Activated T-cell treated with anti-CD3 and anti-CD28 coated beads, Interleukin-2, amount 50 U/mL, for 24 hours (primary cell): Measurements from ENCODE around the gene PTK7.

Experiments
- DNase-seq: peaks from one replicate; pipeline ENCODE4 v3.0.0-alpha.2; 2020
- H3K27ac Mint-ChIP-seq: 2 replicates; pipeline ENCODE4 v1.8.0; 2020; ENCODE audit warnings: mild to moderate bottlenecking, mixed read lengths
- H3K27me3 Mint-ChIP-seq: 2 replicates; pipeline ENCODE4 v1.8.0; 2020; ENCODE audit warnings: mixed read lengths
- H3K36me3 Mint-ChIP-seq: 2 replicates; pipeline ENCODE4 v1.8.0; 2020; ENCODE audit warnings: low read depth, mixed read lengths
- H3K4me1 Mint-ChIP-seq: 2 replicates; pipeline ENCODE4 v1.8.0; 2020; ENCODE audit warnings: low read depth, mixed read lengths
- H3K4me3 Mint-ChIP-seq: 2 replicates; pipeline ENCODE4 v1.8.0; 2020; ENCODE audit warnings: mild to moderate bottlenecking, moderate library complexity, mixed read lengths
- H3K9me3 Mint-ChIP-seq: 2 replicates; pipeline ENCODE4 v1.8.0; 2020; ENCODE audit warnings: mixed read lengths

Gene PTK7

DNA sequence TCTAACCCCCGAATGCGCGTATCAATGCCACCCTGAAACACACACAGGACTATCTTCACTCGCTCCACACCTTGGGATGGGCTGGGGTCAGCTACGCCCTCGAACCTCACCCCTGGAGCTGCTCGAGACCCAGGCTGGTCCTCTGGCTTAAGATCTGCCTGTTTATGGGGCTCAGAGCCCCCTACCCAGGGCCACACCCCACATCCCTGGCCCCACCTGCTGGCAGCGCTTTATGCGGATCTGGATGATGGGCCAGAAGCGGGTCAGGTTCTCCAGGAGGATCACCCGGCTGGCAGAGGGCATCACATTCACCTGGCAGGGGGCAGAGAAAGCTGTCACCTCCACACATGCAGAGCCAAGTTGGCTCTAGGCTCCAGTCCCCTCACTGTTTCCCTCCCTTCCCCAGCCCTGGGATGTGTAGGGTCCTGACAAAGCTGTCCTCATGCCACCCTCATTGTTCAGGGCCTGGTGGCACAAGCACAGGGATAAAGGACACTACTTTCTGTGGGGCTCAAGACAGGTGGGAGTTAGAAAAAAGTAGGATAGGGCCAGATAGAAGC, 30.7 kb upstream of the PTK7 start:
- H3K9me3 Mint-ChIP-seq: no peaks in the 10 kb centered on the region
- DNase-seq: no peak
- H3K4me3 Mint-ChIP-seq: no peak overlapping the region
- H3K4me1 Mint-ChIP-seq: peaks cover under 1% of the 10 kb centered on the region
- no peaks in the 10 kb centered on the region for H3K27me3 Mint-ChIP-seq
- peaks cover 85% of the 10 kb centered on the region for H3K36me3 Mint-ChIP-seq
- peak overlapping the region; percentile 59 for H3K27ac Mint-ChIP-seq

DNA sequence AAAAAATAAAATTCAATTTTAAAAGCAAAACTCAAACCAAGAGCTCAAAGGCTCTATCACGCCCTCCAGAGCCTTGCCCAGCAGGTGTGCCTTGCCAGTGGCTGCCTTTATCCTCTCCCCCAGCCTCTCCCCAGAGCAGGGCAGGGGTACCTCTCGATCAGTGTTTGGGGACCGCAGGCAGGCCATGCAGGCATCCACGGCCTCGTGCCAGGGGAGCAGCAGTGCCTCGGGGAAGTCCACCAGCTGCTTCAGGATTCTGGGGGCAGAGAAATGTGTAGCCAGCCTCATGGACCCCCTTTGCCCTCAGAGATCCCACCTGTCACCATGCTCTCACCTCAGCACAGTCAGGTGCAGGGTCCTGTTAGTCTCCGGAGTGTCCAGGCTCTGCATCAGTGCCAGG, 28.1 kb upstream of the PTK7 start:
- H3K27me3 Mint-ChIP-seq: no peaks in the 10 kb centered on the region
- peaks cover 83% of the 10 kb centered on the region for H3K36me3 Mint-ChIP-seq
- H3K27ac Mint-ChIP-seq: peak overlapping the region; percentile 42
- DNase-seq: no peak
- no peak overlapping the region for H3K4me3 Mint-ChIP-seq
- peaks cover 26% of the 10 kb centered on the region for H3K4me1 Mint-ChIP-seq
- H3K9me3 Mint-ChIP-seq: no peaks in the 10 kb centered on the region

DNA sequence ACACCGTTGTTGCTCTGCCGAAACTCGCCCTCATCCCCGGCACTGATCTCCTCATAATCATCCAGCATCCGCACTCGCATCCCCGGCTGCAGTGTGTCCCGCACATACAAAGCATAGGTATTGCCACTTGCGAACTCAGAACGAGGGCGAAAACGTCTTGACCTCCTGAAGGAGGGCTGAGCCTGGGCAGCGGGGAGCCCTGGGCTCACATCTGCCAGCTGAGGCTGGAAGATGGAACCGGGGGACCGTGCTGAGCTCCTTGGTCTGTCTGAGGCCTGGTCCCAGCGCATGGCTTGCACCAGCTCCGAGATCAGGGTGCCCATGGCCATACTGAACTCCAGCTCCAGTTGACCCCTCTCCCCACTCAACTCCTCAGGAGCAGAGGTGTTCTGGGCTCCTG, 25.1 kb upstream of the PTK7 start:
- no peak for DNase-seq
- H3K4me3 Mint-ChIP-seq: no peak overlapping the region
- no peaks in the 10 kb centered on the region for H3K9me3 Mint-ChIP-seq
- H3K27ac Mint-ChIP-seq: peak overlapping the region; percentile 77
- H3K4me1 Mint-ChIP-seq: peaks cover 37% of the 10 kb centered on the region
- H3K36me3 Mint-ChIP-seq: peaks cover 88% of the 10 kb centered on the region
- no peaks in the 10 kb centered on the region for H3K27me3 Mint-ChIP-seq

DNA sequence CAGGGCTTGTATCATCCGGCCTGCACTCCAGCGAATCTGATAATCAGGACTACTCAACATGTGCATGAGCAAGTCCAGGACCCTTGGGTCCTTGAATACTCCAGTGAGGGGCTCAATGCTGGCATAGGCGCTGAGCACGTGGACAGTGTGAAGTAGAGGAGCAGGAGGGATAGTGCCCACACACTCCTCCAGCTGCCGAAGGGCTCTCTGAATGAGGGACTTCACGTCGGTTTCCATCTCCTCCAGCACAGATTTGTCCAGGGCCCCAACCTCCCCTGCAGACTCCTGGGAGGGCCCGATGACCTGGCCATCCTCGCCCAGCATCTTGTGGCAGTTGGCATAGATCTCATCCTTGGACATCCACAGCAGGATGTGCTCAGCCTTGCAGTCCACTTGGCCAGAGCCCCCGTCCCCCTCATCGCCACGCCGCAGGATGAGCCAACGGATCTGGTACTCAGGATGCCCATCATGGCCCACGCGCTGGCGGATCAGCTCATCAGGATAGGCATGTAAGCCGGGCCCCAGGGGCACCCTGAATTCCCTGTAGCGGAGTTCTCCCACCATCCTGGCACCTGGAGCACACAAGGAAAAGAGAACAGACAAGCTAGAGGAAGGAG, 23.8 kb upstream of the PTK7 start:
- Mint-ChIP-seq H3K4me3 (peak overlapping the region; percentile 96), H3K27me3 (no peaks in the 10 kb centered on the region), H3K27ac (peak overlapping the region; percentile 96), H3K4me1 (peaks cover 41% of the 10 kb centered on the region), H3K9me3 (no peaks in the 10 kb centered on the region), H3K36me3 (peaks cover 86% of the 10 kb centered on the region)
- DNase-seq: no peak

DNA sequence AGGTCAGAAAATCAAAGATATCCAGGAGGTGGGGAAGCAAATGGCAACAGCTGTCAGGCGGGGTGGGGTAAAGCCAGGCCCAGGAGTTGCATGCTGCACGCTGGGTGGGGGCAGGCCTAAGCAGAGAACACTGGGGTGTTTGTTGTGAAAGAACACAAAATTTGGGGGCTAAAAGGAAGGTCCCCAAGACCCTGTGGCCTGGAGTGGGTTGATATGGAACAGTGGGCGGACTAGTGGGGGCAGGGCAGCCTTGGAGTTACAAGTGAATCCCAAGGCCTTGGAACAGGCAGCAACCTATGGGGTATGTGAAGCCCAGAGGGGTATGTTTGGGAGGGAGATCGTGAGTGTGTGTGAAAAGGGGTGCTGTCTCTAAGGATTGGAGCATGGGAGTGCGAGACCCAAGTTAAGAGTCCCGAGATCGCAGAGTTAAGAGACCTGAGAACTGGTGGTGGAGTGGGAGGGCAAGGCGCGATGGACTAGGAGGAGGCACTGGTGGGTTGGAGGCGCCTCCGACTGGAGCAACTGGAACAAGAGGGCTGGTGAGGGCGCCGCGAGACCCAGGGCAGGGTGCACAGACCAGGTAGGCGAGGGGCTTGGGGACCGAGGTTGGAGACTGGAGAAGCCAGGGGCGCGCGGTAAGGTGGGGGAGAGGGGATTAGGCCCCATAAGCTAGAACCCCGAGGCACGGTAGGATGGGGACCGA, 23.1 kb upstream of the PTK7 start:
- H3K9me3 Mint-ChIP-seq: no peaks in the 10 kb centered on the region
- peaks cover 44% of the 10 kb centered on the region for H3K4me1 Mint-ChIP-seq
- peak overlapping the region; percentile 96 for H3K4me3 Mint-ChIP-seq
- no peaks in the 10 kb centered on the region for H3K27me3 Mint-ChIP-seq
- DNase-seq: no peak
- peak overlapping the region; percentile 96 for H3K27ac Mint-ChIP-seq
- peaks cover 87% of the 10 kb centered on the region for H3K36me3 Mint-ChIP-seq

DNA sequence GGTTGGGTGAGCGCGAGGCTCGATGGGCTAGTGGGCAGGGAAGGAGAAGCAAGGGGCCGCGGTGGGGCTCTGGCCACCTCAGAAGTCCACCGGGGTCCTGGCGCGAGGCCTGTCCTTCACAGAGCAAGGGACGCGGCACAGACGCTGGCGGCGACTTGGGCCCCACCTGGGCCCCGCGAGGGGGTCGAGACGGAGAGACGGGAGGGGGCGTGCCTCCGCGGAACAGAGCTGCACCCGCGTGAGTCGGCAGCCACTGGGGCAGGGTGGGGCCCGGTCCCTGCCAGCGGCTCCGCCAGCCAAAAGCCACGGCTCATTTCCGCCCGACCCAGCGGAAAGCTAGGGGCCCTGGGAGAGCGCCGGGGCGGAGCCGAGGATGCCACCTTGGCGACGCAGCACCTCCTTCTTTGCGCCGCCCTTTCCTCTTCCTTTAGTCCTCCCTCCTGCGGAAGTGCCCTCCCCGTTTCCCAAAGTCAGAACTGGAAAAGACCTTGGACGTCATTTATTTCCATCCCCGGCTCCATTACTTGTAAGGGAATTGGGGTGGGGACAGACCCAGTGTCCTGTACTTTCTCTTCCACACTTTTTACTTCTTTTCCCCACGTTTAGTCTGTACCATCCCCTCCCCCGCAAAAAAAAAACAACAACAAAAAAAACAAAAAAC, 22.4 kb upstream of the PTK7 start, which contains the start of gene CUL7:
CUL7 (minus strand) TSS at position 307 of the 661 bp plus-strand sequence. CDS start 1,063 bp downstream, outside the sequence.
- peak; percentile 93 for DNase-seq
- H3K4me3 Mint-ChIP-seq: peak within 1 kb of the TSS; percentile 96
- no peaks in the 10 kb centered on the region for H3K9me3 Mint-ChIP-seq
- peaks cover 87% of the 10 kb centered on the region for H3K36me3 Mint-ChIP-seq
- peaks cover 51% of the 10 kb centered on the region for H3K4me1 Mint-ChIP-seq
- peak within 1 kb of the TSS; percentile 96 for H3K27ac Mint-ChIP-seq
- H3K27me3 Mint-ChIP-seq: no peaks in the 10 kb centered on the region

DNA sequence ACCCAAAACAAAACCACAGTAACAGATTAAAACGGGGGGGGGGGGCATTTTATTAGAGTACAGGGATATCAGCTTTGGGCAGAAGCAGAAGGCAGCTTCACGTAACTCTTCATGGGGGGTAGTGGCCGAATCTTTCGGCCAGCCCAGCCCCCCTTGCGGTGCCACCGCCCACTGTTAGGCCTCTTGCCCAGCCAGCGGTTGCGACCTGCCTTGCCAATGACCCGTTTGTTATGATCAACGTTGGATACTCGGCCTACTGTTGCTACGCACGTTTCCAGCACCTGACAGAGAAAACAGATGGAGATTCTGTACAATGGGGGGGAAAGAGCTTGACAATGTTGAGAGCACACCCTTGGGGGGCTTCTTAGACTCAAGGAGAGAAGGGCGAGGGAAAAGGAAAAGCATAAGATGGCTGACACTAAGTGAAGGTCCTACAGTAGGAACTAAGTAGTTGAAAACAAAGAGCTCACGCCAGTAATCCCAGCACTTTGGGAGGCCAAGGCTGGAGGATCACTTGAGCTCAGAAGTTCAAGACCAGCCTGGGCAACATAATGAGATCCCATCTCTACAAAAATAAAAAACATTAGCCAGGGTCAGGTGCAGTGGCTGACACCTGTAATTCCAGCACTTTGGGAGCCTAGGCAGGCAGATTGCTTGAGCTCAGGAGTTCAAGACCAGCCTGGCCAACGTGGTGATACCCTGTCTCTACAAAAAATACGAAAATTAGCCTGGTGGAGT, 21.7 kb upstream of the PTK7 start:
- Mint-ChIP-seq H3K9me3 (no peaks in the 10 kb centered on the region), H3K4me1 (peaks cover 53% of the 10 kb centered on the region), H3K27ac (peak overlapping the region; percentile 96), H3K27me3 (no peaks in the 10 kb centered on the region), H3K4me3 (peak overlapping the region; percentile 96), H3K36me3 (peaks cover 86% of the 10 kb centered on the region)
- no peak for DNase-seq

DNA sequence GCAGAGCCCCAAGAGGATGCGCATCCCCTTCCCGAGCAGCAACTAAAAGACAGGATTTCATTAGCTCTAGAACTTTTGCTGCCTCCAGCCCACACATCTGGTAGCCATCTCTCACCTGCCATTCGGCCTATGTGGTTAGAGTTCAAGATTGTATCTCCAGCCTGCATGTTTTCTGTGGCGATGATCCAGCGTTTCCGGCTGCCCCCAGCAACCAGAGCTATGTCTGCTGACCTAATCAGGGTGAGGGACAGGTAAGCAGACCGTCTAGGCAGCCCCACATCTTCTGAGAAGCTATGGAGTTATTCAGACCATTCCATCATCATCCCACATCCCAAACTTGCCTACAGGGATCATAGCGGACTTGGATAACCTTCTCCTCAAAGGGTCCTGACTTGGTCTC, 20.1 kb upstream of the PTK7 start:
- peak overlapping the region; percentile 61 for H3K27ac Mint-ChIP-seq
- H3K36me3 Mint-ChIP-seq: peaks cover 75% of the 10 kb centered on the region
- no peaks in the 10 kb centered on the region for H3K9me3 Mint-ChIP-seq
- no peak for DNase-seq
- no peak overlapping the region for H3K4me3 Mint-ChIP-seq
- no peaks in the 10 kb centered on the region for H3K27me3 Mint-ChIP-seq
- peaks cover 60% of the 10 kb centered on the region for H3K4me1 Mint-ChIP-seq

DNA sequence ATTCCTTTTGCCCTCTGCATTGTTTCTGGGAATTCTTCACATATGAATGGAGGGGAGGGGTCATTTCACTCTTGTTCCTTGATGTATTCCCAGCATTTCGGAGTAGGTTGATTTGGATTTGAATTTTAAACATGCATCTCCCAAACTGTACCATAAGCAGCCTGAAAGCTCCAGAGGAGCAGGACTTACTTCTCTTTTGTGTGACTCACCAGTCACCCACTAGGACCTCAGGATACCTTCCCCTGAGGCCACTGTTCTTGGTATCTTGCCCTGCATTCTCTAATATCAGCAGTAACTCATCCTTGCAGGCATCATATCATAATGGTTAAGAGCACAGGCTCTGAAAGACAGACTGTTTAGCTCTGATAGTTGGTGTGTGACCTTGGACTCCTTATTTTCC, 17.6 kb upstream of the PTK7 start:
- no peak for DNase-seq
- peak overlapping the region; percentile 89 for H3K4me3 Mint-ChIP-seq
- peak overlapping the region; percentile 99 for H3K27ac Mint-ChIP-seq
- H3K27me3 Mint-ChIP-seq: no peaks in the 10 kb centered on the region
- peaks cover 59% of the 10 kb centered on the region for H3K36me3 Mint-ChIP-seq
- H3K9me3 Mint-ChIP-seq: no peaks in the 10 kb centered on the region
- H3K4me1 Mint-ChIP-seq: peaks cover 40% of the 10 kb centered on the region

DNA sequence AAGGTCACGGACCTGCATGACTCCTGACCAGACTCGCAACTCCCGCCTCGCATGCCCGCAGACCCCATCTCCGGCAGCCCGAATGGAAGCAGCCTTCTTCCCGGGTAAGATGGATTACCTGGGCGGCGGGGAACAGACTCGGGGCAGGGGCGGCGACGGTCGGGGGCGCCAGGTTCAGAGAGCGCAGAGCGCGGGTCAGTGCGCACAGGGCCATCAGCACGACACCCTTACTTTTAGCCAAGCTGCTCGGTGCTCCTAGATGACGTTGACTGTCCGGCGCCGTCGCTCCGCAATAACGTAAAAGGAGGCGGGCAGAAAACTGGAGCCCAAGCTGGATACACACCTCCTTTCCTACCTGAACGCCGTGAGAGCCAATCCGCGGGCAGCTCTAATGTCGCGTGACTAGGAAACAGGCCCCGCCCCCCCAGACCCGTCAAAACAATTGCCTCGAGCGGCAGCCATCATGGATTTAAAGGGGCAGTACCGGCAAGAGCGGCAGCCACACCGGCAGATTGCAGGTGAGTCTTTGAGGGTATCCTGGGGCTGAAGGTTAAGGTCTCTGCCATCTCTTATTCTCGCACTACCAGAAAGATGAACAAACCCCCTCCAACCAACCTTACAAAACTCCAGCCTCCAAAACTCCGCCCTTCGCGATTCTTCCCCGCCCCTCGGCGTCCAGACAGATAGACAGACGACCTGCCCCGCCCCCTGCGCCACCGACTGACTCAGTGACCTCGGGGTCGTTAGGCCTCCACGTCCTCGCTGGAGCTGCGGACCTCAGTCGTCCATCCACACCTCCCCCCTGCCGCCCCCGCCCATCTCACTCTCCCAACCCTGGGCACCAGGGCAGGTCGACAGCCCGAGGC, 16.7 kb upstream of the PTK7 start, which contains the start of the genes KLC4 and MRPL2:
KLC4 (plus strand) TSS at position 464 of the 866 bp plus-strand sequence. CDS start 1,705 bp downstream, outside the sequence.
MRPL2 (minus strand) TSS at position 267 of the 866 bp plus-strand sequence; CDS start at position 214, 53 bp downstream.
- Mint-ChIP-seq H3K4me1 (peaks cover 33% of the 10 kb centered on the region), H3K27ac (peak within 1 kb of the TSS; percentile 99), H3K4me3 (peak within 1 kb of the TSS; percentile 89), H3K9me3 (no peaks in the 10 kb centered on the region), H3K36me3 (peaks cover 55% of the 10 kb centered on the region), H3K27me3 (no peaks in the 10 kb centered on the region)
- peak; percentile 98 for DNase-seq

DNA sequence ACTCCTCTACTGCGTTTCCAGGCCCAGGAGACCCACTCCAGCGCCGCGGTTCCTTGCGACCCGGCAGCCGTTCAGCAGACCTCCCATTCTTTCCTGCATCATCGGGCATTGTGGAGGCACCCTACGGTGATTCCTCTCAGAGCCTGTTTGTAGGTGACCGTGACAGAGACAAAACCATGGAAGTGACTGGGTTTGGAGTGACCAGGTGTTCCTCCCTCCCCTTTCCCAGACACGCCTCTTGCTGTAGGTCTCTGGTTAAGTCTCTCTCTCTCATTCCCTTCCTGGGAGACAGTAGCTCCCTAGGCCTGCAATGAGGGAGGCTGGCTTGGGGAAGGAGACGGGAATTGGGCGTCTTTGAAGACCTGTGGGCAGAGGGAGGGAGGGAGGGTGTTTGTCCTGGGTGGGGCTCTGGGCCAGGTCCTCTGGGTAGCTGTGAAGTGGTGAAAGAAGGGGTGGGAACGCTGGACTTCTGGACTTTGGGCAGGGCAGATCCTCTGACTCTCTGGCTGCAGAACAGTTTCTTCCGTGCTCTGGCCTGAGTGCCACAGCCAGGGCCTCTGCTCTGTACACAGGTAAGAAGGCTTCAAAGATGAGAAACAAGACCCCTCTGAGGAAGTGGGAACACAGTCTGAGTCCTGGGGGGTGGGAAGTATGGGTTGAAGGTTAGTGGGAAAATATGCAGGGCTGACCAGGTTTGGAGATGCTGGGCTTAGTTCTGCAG, 15.9 kb upstream of the PTK7 start:
- peaks cover 33% of the 10 kb centered on the region for H3K4me1 Mint-ChIP-seq
- H3K27me3 Mint-ChIP-seq: no peaks in the 10 kb centered on the region
- H3K27ac Mint-ChIP-seq: peak overlapping the region; percentile 99
- no peaks in the 10 kb centered on the region for H3K9me3 Mint-ChIP-seq
- H3K36me3 Mint-ChIP-seq: peaks cover 48% of the 10 kb centered on the region
- no peak for DNase-seq
- H3K4me3 Mint-ChIP-seq: peak overlapping the region; percentile 89

DNA sequence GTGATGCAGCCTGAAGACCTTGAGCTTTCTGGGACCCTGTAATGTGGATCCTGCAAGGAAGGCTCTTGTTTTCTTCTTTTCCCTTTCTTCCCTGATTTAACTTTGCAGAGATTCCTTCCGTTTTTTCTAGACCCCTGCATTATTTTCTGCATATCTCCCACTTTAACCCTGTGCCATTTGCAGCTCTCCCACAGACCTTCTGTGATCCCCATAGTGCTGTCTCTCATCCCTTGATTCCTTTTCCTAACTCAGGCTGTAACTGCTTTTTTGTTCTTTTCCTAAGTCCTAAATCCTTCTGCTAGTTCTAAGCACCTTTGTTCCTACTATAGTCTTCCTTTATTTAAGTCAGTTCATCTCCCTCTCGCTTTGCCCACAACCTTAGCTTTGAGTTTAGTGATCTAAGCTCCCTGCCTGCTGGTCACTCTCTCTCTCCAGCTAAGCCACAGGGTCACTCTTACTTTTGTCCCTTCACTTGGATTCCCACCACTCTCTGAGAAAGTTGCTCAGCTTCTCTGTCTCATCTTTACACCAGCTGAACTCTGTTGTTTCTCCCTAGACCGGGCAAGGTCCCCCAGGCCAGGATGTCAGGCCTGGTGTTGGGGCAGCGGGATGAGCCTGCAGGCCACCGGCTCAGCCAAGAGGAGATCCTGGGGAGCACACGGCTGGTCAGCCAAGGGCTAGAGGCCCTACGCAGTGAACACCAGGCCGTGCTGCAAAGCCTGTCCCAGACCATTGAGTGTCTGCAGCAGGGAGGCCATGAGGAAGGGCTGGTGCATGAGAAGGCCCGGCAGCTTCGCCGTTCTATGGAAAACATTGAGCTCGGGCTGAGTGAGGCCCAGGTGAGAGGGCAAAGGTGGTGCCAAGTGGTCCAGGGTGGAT, 15.1 kb upstream of the PTK7 start:
- no peak for DNase-seq
- H3K27ac Mint-ChIP-seq: peak overlapping the region; percentile 99
- peaks cover 30% of the 10 kb centered on the region for H3K4me1 Mint-ChIP-seq
- H3K4me3 Mint-ChIP-seq: peak overlapping the region; percentile 89
- peaks cover 44% of the 10 kb centered on the region for H3K36me3 Mint-ChIP-seq
- no peaks in the 10 kb centered on the region for H3K9me3 Mint-ChIP-seq
- H3K27me3 Mint-ChIP-seq: no peaks in the 10 kb centered on the region
